NB4 (cell line): Measurements from ENCODE around the gene BLOC1S4.

ENCODE experiments used
- CTCF ChIP-seq: IDR thresholded peaks from one replicate; pipeline ENCODE4 v1.5.1; 2012; ENCODE audit warnings: low read depth, low read length
- MAX ChIP-seq: IDR thresholded peaks from 2 replicates; pipeline ENCODE4 v1.6.1; 2011; ENCODE audit warnings: low read depth, low read length
- MYC ChIP-seq: IDR thresholded peaks from 2 replicates; pipeline ENCODE4 v1.6.1; 2011; ENCODE audit warnings: low read depth, low read length
- POLR2A ChIP-seq: IDR thresholded peaks from 2 replicates; pipeline ENCODE4 v1.6.1; 2011; ENCODE audit warnings: mild to moderate bottlenecking; ENCODE audit not compliant: insufficient read length; ENCODE audit errors: extremely low read depth

GRCh38 chr4:6763330-6763851 is 47.4 kb downstream of the BLOC1S4 start:
- no peak for TF ChIP-seq MAX
- no peak for TF ChIP-seq CTCF
- no peak for TF ChIP-seq POLR2A
- TF ChIP-seq MYC: no peak
